ENCODE data around the gene NGLY1. TPM values are rescaled to one million over a fixed set of nuclear protein-coding genes. Genes with fewer than 3 reads are reported as not detected.

The NGLY1 gene
- total RNA-seq, 1 experiment from 2014 or later: 14.6 TPM

GRCh38 chr3:25677121-25677520 is 106.1 kb downstream of the NGLY1 start:
- H3K9me3 ChIP-seq (ENCODE audit: control insufficient read depth, insufficient read depth, low read depth, low read length): no peaks in the 10 kb centered on the region
- TF ChIP-seq TCF7L2 (IDR thresholded peaks at IDR 0.05; ENCODE audit: low read depth, low read length) (no peak), POLR2AphosphoS5 (IDR thresholded peaks at IDR 0.05; ENCODE audit: low read depth, low read length) (no peak), SIN3A (IDR thresholded peaks at IDR 0.05; ENCODE audit: borderline replicate concordance, insufficient read depth, low read depth, low read length) (no peak)
- DNase-seq (ENCODE audit: low read depth, low spot score) (no peak), ATAC-seq (no peak)
- POLR2A ChIA-PET: no interaction called here
- in situ Hi-C loops (cut with HindIII; ENCODE audit: low pct_unique_long_range_greater_than_20kb, low sequenced_read_pairs): no loop called here
- H3K36me3 ChIP-seq (ENCODE audit: control insufficient read depth, insufficient read depth, low read length): no peaks in the 10 kb centered on the region
- no peaks in the 10 kb centered on the region for H3K4me1 ChIP-seq (ENCODE audit: control insufficient read depth, insufficient read depth, low read length)
- intact Hi-C loops (cut with micrococcal nuclease; ENCODE audit: unreplicated experiment): no loop called here
- BruUV-seq (replicated peaks): no TSS peak
- H3K27me3 ChIP-seq (ENCODE audit: control insufficient read depth, insufficient read depth, low read length): no peaks in the 10 kb centered on the region
- CTCF ChIA-PET: no interaction called here
- H3K27ac ChIP-seq (ENCODE audit: low read length): no peak overlapping the region
- no peak overlapping the region for H3K4me3 ChIP-seq (ENCODE audit: low read depth in 2 of 2, low read length in 2 of 2)

DNA sequence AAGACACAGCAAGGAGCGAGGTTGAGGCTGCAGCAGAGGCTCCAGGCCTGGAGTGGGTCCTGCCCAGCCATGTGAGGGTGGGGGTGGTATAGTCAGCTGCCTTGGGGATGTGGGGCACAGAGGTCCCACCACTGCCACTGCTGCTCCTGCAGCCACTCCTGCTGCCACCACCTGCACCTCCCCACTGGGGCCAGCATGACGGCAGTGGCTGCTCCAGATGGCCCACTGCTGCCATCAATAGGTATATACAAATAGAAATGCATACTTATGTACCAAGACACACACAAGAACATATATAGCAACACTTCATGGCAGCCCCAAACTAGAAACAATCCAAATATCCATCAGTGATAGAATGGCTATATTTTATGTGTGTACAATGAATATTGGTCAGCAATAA is 108.6 kb downstream of the NGLY1 start:
- TF ChIP-seq, protein P1, sequence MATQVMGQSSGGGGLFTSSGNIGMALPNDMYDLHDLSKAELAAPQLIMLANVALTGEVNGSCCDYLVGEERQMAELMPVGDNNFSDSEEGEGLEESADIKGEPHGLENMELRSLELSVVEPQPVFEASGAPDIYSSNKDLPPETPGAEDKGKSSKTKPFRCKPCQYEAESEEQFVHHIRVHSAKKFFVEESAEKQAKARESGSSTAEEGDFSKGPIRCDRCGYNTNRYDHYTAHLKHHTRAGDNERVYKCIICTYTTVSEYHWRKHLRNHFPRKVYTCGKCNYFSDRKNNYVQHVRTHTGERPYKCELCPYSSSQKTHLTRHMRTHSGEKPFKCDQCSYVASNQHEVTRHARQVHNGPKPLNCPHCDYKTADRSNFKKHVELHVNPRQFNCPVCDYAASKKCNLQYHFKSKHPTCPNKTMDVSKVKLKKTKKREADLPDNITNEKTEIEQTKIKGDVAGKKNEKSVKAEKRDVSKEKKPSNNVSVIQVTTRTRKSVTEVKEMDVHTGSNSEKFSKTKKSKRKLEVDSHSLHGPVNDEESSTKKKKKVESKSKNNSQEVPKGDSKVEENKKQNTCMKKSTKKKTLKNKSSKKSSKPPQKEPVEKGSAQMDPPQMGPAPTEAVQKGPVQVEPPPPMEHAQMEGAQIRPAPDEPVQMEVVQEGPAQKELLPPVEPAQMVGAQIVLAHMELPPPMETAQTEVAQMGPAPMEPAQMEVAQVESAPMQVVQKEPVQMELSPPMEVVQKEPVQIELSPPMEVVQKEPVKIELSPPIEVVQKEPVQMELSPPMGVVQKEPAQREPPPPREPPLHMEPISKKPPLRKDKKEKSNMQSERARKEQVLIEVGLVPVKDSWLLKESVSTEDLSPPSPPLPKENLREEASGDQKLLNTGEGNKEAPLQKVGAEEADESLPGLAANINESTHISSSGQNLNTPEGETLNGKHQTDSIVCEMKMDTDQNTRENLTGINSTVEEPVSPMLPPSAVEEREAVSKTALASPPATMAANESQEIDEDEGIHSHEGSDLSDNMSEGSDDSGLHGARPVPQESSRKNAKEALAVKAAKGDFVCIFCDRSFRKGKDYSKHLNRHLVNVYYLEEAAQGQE (IDR thresholded peaks at IDR 0.05; ENCODE audit: insufficient read depth in 1 of 2, low read depth in 2 of 2, low read length in 1 of 2): no peak
- no peak for TF ChIP-seq TCF7L2 (IDR thresholded peaks at IDR 0.05; ENCODE audit: low read depth, low read length)
- TF ChIP-seq SIN3A (IDR thresholded peaks at IDR 0.05; ENCODE audit: borderline replicate concordance, insufficient read depth, low read depth, low read length): no peak
- TF ChIP-seq, protein P2, sequence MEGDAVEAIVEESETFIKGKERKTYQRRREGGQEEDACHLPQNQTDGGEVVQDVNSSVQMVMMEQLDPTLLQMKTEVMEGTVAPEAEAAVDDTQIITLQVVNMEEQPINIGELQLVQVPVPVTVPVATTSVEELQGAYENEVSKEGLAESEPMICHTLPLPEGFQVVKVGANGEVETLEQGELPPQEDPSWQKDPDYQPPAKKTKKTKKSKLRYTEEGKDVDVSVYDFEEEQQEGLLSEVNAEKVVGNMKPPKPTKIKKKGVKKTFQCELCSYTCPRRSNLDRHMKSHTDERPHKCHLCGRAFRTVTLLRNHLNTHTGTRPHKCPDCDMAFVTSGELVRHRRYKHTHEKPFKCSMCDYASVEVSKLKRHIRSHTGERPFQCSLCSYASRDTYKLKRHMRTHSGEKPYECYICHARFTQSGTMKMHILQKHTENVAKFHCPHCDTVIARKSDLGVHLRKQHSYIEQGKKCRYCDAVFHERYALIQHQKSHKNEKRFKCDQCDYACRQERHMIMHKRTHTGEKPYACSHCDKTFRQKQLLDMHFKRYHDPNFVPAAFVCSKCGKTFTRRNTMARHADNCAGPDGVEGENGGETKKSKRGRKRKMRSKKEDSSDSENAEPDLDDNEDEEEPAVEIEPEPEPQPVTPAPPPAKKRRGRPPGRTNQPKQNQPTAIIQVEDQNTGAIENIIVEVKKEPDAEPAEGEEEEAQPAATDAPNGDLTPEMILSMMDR (IDR thresholded peaks at IDR 0.05): no peak
- TF ChIP-seq POLR2AphosphoS5 (IDR thresholded peaks at IDR 0.05; ENCODE audit: low read depth, low read length): no peak
- DNase-seq (ENCODE audit: low read depth, low spot score) (no peak), ATAC-seq (no peak)
- Histone ChIP-seq H3K27me3 (ENCODE audit: control insufficient read depth, insufficient read depth, low read length) (no peaks in the 10 kb centered on the region), H3K36me3 (ENCODE audit: control insufficient read depth, insufficient read depth, low read length) (no peaks in the 10 kb centered on the region), H3K4me3 (ENCODE audit: low read depth in 2 of 2, low read length in 2 of 2) (no peak overlapping the region), H3K27ac (ENCODE audit: low read length) (no peak overlapping the region), H3K9me3 (ENCODE audit: control insufficient read depth, insufficient read depth, low read depth, low read length) (no peaks in the 10 kb centered on the region), H3K4me1 (ENCODE audit: control insufficient read depth, insufficient read depth, low read length) (no peaks in the 10 kb centered on the region)
- BruUV-seq (replicated peaks): no TSS peak
- intact Hi-C loops (cut with micrococcal nuclease; ENCODE audit: unreplicated experiment): no loop called here
- in situ Hi-C loops (cut with HindIII; ENCODE audit: low pct_unique_long_range_greater_than_20kb, low sequenced_read_pairs): no loop called here
- CTCF ChIA-PET: no interaction called here
- POLR2A ChIA-PET: no interaction called here

GRCh38 chr3:25673738-25674298 is 109.4 kb downstream of the NGLY1 start:
- no peaks in the 10 kb centered on the region for H3K4me1 ChIP-seq (ENCODE audit: control insufficient read depth, insufficient read depth, low read length)
- TF ChIP-seq TCF7L2 (IDR thresholded peaks at IDR 0.05; ENCODE audit: low read depth, low read length) (no peak), POLR2AphosphoS5 (IDR thresholded peaks at IDR 0.05; ENCODE audit: low read depth, low read length) (no peak), SIN3A (IDR thresholded peaks at IDR 0.05; ENCODE audit: borderline replicate concordance, insufficient read depth, low read depth, low read length) (no peak)
- TF ChIP-seq, protein P2 (IDR thresholded peaks at IDR 0.05): no peak
- TF ChIP-seq, protein P1 (IDR thresholded peaks at IDR 0.05; ENCODE audit: insufficient read depth in 1 of 2, low read depth in 2 of 2, low read length in 1 of 2): no peak
- no peaks in the 10 kb centered on the region for H3K9me3 ChIP-seq (ENCODE audit: control insufficient read depth, insufficient read depth, low read depth, low read length)
- ATAC-seq: no peak
- H3K4me3 ChIP-seq (ENCODE audit: low read depth in 2 of 2, low read length in 2 of 2): no peak overlapping the region
- H3K36me3 ChIP-seq (ENCODE audit: control insufficient read depth, insufficient read depth, low read length): no peaks in the 10 kb centered on the region
- H3K27me3 ChIP-seq (ENCODE audit: control insufficient read depth, insufficient read depth, low read length): no peaks in the 10 kb centered on the region
- in situ Hi-C loops (cut with HindIII; ENCODE audit: low pct_unique_long_range_greater_than_20kb, low sequenced_read_pairs): no loop called here
- no TSS peak for BruUV-seq (replicated peaks)
- no peak for DNase-seq (ENCODE audit: low read depth, low spot score)
- no peak overlapping the region for H3K27ac ChIP-seq (ENCODE audit: low read length)
- ChIA-PET CTCF (no interaction called here), POLR2A (no interaction called here)
- intact Hi-C loops (cut with micrococcal nuclease; ENCODE audit: unreplicated experiment): no loop called here

All from Panc1 (cell line).